ENCODE measurements around the gene GH2.

GRCh38 chr17:63910096-63910495, 28.4 kb upstream of the GH2 start:
- TF ChIP-seq CSDC2 (CRISPR knock-in tag; IDR thresholded peaks at IDR 0.05) = no peak
- no peak for TF ChIP-seq ESRRG (CRISPR knock-in tag; IDR thresholded peaks at IDR 0.05)
- TF ChIP-seq, protein P1, sequence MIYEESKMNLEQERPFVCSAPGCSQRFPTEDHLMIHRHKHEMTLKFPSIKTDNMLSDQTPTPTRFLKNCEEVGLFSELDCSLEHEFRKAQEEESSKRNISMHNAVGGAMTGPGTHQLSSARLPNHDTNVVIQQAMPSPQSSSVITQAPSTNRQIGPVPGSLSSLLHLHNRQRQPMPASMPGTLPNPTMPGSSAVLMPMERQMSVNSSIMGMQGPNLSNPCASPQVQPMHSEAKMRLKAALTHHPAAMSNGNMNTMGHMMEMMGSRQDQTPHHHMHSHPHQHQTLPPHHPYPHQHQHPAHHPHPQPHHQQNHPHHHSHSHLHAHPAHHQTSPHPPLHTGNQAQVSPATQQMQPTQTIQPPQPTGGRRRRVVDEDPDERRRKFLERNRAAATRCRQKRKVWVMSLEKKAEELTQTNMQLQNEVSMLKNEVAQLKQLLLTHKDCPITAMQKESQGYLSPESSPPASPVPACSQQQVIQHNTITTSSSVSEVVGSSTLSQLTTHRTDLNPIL (CRISPR knock-in tag; IDR thresholded peaks at IDR 0.05; ENCODE audit: low read depth) = no peak
- TF ChIP-seq ZFP3 (CRISPR knock-in tag; IDR thresholded peaks at IDR 0.05) = no peak
- no peak for TF ChIP-seq ARNTL (CRISPR knock-in tag; IDR thresholded peaks at IDR 0.05; ENCODE audit: borderline replicate concordance, low read depth)
- no peak for TF ChIP-seq BACH2 (CRISPR knock-in tag; IDR thresholded peaks at IDR 0.05; ENCODE audit: borderline replicate concordance)
- no peak for TF ChIP-seq GLIS3 (CRISPR knock-in tag; IDR thresholded peaks at IDR 0.05)
- TF ChIP-seq RARB (CRISPR knock-in tag; IDR thresholded peaks at IDR 0.05) = no peak
- TF ChIP-seq ZNF8 (CRISPR knock-in tag; IDR thresholded peaks at IDR 0.05) = no peak
- TF ChIP-seq, protein P2, sequence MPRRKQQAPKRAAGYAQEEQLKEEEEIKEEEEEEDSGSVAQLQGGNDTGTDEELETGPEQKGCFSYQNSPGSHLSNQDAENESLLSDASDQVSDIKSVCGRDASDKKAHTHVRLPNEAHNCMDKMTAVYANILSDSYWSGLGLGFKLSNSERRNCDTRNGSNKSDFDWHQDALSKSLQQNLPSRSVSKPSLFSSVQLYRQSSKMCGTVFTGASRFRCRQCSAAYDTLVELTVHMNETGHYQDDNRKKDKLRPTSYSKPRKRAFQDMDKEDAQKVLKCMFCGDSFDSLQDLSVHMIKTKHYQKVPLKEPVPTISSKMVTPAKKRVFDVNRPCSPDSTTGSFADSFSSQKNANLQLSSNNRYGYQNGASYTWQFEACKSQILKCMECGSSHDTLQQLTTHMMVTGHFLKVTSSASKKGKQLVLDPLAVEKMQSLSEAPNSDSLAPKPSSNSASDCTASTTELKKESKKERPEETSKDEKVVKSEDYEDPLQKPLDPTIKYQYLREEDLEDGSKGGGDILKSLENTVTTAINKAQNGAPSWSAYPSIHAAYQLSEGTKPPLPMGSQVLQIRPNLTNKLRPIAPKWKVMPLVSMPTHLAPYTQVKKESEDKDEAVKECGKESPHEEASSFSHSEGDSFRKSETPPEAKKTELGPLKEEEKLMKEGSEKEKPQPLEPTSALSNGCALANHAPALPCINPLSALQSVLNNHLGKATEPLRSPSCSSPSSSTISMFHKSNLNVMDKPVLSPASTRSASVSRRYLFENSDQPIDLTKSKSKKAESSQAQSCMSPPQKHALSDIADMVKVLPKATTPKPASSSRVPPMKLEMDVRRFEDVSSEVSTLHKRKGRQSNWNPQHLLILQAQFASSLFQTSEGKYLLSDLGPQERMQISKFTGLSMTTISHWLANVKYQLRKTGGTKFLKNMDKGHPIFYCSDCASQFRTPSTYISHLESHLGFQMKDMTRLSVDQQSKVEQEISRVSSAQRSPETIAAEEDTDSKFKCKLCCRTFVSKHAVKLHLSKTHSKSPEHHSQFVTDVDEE (CRISPR knock-in tag; IDR thresholded peaks at IDR 0.05) = no peak
- TF ChIP-seq, protein P3, sequence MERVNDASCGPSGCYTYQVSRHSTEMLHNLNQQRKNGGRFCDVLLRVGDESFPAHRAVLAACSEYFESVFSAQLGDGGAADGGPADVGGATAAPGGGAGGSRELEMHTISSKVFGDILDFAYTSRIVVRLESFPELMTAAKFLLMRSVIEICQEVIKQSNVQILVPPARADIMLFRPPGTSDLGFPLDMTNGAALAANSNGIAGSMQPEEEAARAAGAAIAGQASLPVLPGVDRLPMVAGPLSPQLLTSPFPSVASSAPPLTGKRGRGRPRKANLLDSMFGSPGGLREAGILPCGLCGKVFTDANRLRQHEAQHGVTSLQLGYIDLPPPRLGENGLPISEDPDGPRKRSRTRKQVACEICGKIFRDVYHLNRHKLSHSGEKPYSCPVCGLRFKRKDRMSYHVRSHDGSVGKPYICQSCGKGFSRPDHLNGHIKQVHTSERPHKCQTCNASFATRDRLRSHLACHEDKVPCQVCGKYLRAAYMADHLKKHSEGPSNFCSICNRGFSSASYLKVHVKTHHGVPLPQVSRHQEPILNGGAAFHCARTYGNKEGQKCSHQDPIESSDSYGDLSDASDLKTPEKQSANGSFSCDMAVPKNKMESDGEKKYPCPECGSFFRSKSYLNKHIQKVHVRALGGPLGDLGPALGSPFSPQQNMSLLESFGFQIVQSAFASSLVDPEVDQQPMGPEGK (CRISPR knock-in tag; IDR thresholded peaks at IDR 0.05; ENCODE audit: borderline replicate concordance) = no peak
- no peak for TF ChIP-seq ZFP30 (CRISPR knock-in tag; IDR thresholded peaks at IDR 0.05)
